Mesenchymal stem cell (in vitro differentiated cells and primary cell): ENCODE measurements around the gene FBXO22.
"Not testable (repeated sequence)": the region's sequence is repeated elsewhere in the genome, so short reads cannot be mapped to it uniquely, and the experiment has no call there.

Experiments used
- DNase-seq: peaks from one replicate; pipeline ENCODE4 v3.0.0-alpha.2; 2013
- H2AFZ ChIP-seq: one replicate; pipeline ENCODE4 v1.6.1; 2013; ENCODE audit warnings: low read depth, mild to moderate bottlenecking, control low read depth, inconsistent platforms, low read length, moderate library complexity
- H2AK5ac ChIP-seq: 2 replicates; pipeline ENCODE4 v1.6.1; 2013; ENCODE audit warnings: low read length, moderate library complexity, mild to moderate bottlenecking, inconsistent platforms; ENCODE audit not compliant: severe bottlenecking
- H2BK120ac ChIP-seq: one replicate; pipeline ENCODE4 v1.6.1; 2013; ENCODE audit warnings: low read depth, mild to moderate bottlenecking, inconsistent platforms, low read length, moderate library complexity
- H2BK12ac ChIP-seq, 2 experiments: one replicate each; pipeline ENCODE4 v1.6.1; 2013; ENCODE audit warnings: inconsistent platforms in 2 of 2, low read length in 2 of 2, mild to moderate bottlenecking in 2 of 2, moderate library complexity in 2 of 2, control low read depth in 1 of 2
- H2BK15ac ChIP-seq: one replicate; pipeline ENCODE4 v1.6.1; 2013; ENCODE audit warnings: mild to moderate bottlenecking, low read depth, inconsistent platforms; ENCODE audit not compliant: poor library complexity, severe bottlenecking
- H2BK5ac ChIP-seq: 2 replicates; pipeline ENCODE4 v1.6.1; 2013; ENCODE audit warnings: low read depth, mild to moderate bottlenecking, low read length, control low read depth, inconsistent platforms; ENCODE audit not compliant: poor library complexity, severe bottlenecking
- H3K14ac ChIP-seq, 2 experiments: one replicate each; pipeline ENCODE4 v1.6.1; 2013; ENCODE audit warnings: inconsistent platforms in 2 of 2, low read length in 2 of 2, control low read depth in 1 of 2, mild to moderate bottlenecking in 1 of 2, moderate library complexity in 1 of 2
- H3K18ac ChIP-seq, 2 experiments: one replicate each; pipeline ENCODE4 v1.6.1; 2013; ENCODE audit warnings: inconsistent platforms in 2 of 2, low read length in 2 of 2, control low read depth in 1 of 2, low read depth in 1 of 2, mild to moderate bottlenecking in 1 of 2
- H3K23ac ChIP-seq, 2 experiments: one replicate each; pipeline ENCODE4 v1.6.1; 2013; ENCODE audit warnings: inconsistent platforms in 2 of 2, low read length in 2 of 2, mild to moderate bottlenecking in 2 of 2, moderate library complexity in 2 of 2, control low read depth in 1 of 2
- H3K27ac ChIP-seq: 2 replicates; pipeline ENCODE4 v1.5.1; 2013; ENCODE audit warnings: mild to moderate bottlenecking, moderate library complexity, low read length, control low read depth, inconsistent platforms; ENCODE audit not compliant: poor library complexity, severe bottlenecking
- H3K27me3 ChIP-seq, 2 experiments: 2 replicates each; pipeline versions ENCODE4 v1.6.1 to v1.7.0; 2013; ENCODE audit warnings: low read length in 2 of 2, mild to moderate bottlenecking in 2 of 2, moderate library complexity in 2 of 2, control low read depth in 1 of 2, inconsistent platforms in 1 of 2; ENCODE audit not compliant: control insufficient read depth in 1 of 2, insufficient read depth in 1 of 2
- H3K36me3 ChIP-seq, 2 experiments: 2 replicates each; pipeline versions ENCODE4 v1.6.1 to v1.7.0; 2013; ENCODE audit warnings: low read length in 2 of 2, control low read depth in 1 of 2, inconsistent platforms in 1 of 2, low read depth in 1 of 2, mild to moderate bottlenecking in 1 of 2; ENCODE audit not compliant: insufficient read depth in 2 of 2, control insufficient read depth in 1 of 2
- H3K4ac ChIP-seq, 2 experiments: one replicate each; pipeline ENCODE4 v1.6.1; 2013; ENCODE audit warnings: inconsistent platforms in 2 of 2, low read length in 2 of 2, mild to moderate bottlenecking in 2 of 2, moderate library complexity in 2 of 2, control low read depth in 1 of 2, low read depth in 1 of 2
- H3K4me1 ChIP-seq: 2 replicates; pipeline ENCODE4 v1.6.1; 2013; ENCODE audit warnings: low read depth, low read length, control low read depth; ENCODE audit not compliant: control insufficient read depth, insufficient read depth
- H3K4me2 ChIP-seq: 2 replicates; pipeline ENCODE4 v1.6.1; 2013; ENCODE audit warnings: low read length, mild to moderate bottlenecking, inconsistent platforms; ENCODE audit not compliant: poor library complexity, severe bottlenecking
- H3K4me3 ChIP-seq, 2 experiments: 2 replicates each; pipeline versions ENCODE4 v1.5.1 to v1.7.0; 2013; ENCODE audit warnings: low read length in 2 of 2, mild to moderate bottlenecking in 2 of 2, control low read depth in 1 of 2, low read depth in 1 of 2; ENCODE audit not compliant: insufficient read depth in 1 of 2
- H3K79me1 ChIP-seq: replicated peaks from 2 replicates; pipeline ENCODE4 v1.6.1; 2013; ENCODE audit warnings: mild to moderate bottlenecking, control low read depth, low read length, inconsistent platforms; ENCODE audit not compliant: poor library complexity, severe bottlenecking
- H3K9ac ChIP-seq: 2 replicates; pipeline ENCODE4 v1.7.0; 2013; ENCODE audit warnings: mild to moderate bottlenecking, low read length, moderate library complexity
- H3K9me3 ChIP-seq: 2 replicates; pipeline ENCODE4 v1.7.0; 2013; ENCODE audit warnings: mild to moderate bottlenecking, low read length; ENCODE audit not compliant: control insufficient read depth
- H4K8ac ChIP-seq: one replicate; pipeline ENCODE4 v1.6.1; 2013; ENCODE audit warnings: inconsistent platforms, mild to moderate bottlenecking, low read length, moderate library complexity
- H4K91ac ChIP-seq: one replicate; pipeline ENCODE4 v1.6.1; 2013; ENCODE audit warnings: mild to moderate bottlenecking, low read length, inconsistent platforms
- WGBS: methylation state at CpG from one replicate; pipeline ENCODE4 v1.1.7; 2013; ENCODE audit warnings: mixed read lengths; 5-methylcytosine and 5-hydroxymethylcytosine counted together

The FBXO22 gene

DNA sequence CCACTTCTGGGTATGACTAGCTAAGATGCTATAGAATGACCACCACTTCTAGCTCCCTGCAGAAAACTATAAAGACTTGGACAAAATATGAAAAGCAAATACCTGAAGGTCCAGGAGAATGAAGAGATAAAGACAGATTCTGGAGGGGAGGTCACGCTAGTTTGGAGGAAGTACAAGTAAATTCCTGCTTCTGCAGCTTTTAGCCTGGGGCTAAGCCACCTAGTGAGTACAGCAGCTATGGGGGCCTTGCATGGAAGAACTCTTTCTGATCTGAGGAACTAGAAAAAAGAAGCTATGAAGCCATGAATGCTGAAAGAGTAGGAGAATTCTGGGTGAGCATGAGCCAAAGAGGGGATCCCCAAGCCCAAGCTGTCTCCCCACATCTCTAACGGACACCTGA, 78.8 kb downstream of the FBXO22 start:
- no peak overlapping the region for H2BK15ac ChIP-seq
- no peak overlapping the region for H4K8ac ChIP-seq
- H3K27me3 ChIP-seq = peaks cover 0 to 5% of the 10 kb centered on the region in 2 experiments
- no peak overlapping the region for H2AK5ac ChIP-seq
- no peak overlapping the region for H3K4ac ChIP-seq
- no peak overlapping the region for H3K27ac ChIP-seq
- H3K4me3 ChIP-seq = no peak overlapping the region
- H3K23ac ChIP-seq = no peak overlapping the region
- no peak overlapping the region for H3K9ac ChIP-seq
- no peak overlapping the region for H2AFZ ChIP-seq
- no peak overlapping the region for H2BK5ac ChIP-seq
- 90% methylated on average over 2 of the region's 2 CpGs for WGBS
- H3K18ac ChIP-seq = no peak overlapping the region
- DNase-seq = no peak
- no peak overlapping the region for H2BK12ac ChIP-seq
- H3K4me2 ChIP-seq = no peak overlapping the region
- H3K14ac ChIP-seq = no peak overlapping the region
- H3K4me1 ChIP-seq = no peaks in the 10 kb centered on the region
- H3K9me3 ChIP-seq = no peaks in the 10 kb centered on the region
- H4K91ac ChIP-seq = no peak overlapping the region
- H3K79me1 ChIP-seq = no peaks in the 10 kb centered on the region
- H3K36me3 ChIP-seq = no peaks in the 10 kb centered on the region
- H2BK120ac ChIP-seq = no peak overlapping the region

DNA sequence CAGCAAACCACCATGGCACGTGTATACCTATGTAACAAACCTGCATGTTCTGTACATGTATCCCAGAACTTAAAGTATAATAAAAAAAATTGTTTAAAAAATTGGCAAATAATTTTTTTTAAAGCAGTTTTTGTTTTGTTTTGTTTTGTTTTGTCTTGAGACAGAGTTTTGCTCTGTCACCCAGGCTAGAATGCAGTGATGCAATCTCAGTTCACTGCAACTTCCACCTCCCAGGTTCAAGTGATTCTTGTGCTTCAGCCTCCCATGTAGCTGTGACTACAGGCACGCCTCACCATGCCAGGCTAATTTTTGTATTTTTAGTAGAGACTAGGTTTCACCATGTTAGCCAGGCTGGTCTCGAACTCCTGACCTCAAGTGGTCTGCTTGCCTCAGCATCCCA, 81.0 kb downstream of the FBXO22 start:
- H3K27me3 ChIP-seq, H2BK15ac ChIP-seq, H3K4me3 ChIP-seq, H3K23ac ChIP-seq, DNase-seq, H3K9ac ChIP-seq, H3K27ac ChIP-seq, H3K4me1 ChIP-seq, H2AK5ac ChIP-seq, H4K91ac ChIP-seq, H3K79me1 ChIP-seq, H4K8ac ChIP-seq, H3K9me3 ChIP-seq, H2BK120ac ChIP-seq, H2BK5ac ChIP-seq, H3K18ac ChIP-seq, H2AFZ ChIP-seq, H2BK12ac ChIP-seq, H3K36me3 ChIP-seq, H3K14ac ChIP-seq, H3K4me2 ChIP-seq, H3K4ac ChIP-seq: not testable (repeated sequence)
- WGBS = 86% methylated on average over 2 of the region's 3 CpGs

GRCh38 chr15:75985971-75986370, 82.3 kb downstream of the FBXO22 start:
- no peak overlapping the region for H3K4me2 ChIP-seq
- H3K4me1 ChIP-seq = no peaks in the 10 kb centered on the region
- H2BK15ac ChIP-seq = no peak overlapping the region
- H3K79me1 ChIP-seq = no peaks in the 10 kb centered on the region
- WGBS = 83% methylated on average over 1 of the region's 1 CpG
- peaks cover 4% of the 10 kb centered on the region in 2 experiments for H3K27me3 ChIP-seq
- H3K14ac ChIP-seq = no peak overlapping the region
- no peak overlapping the region for H3K9ac ChIP-seq
- H3K4ac ChIP-seq = no peak overlapping the region
- DNase-seq = peak; percentile 6
- no peak overlapping the region for H4K91ac ChIP-seq
- H3K18ac ChIP-seq = no peak overlapping the region
- H2AK5ac ChIP-seq = no peak overlapping the region
- no peaks in the 10 kb centered on the region for H3K9me3 ChIP-seq
- no peak overlapping the region for H3K4me3 ChIP-seq
- no peak overlapping the region for H2BK5ac ChIP-seq
- H3K23ac ChIP-seq = no peak overlapping the region
- no peak overlapping the region for H2AFZ ChIP-seq
- H2BK120ac ChIP-seq = no peak overlapping the region
- H3K27ac ChIP-seq = no peak overlapping the region
- H3K36me3 ChIP-seq = no peaks in the 10 kb centered on the region
- no peak overlapping the region for H2BK12ac ChIP-seq
- H4K8ac ChIP-seq = no peak overlapping the region

- Histone ChIP-seq H3K4me2 (no peak overlapping the region), H3K23ac (no peak overlapping the region), H3K4me1 (no peaks in the 10 kb centered on the region), H3K9ac (no peak overlapping the region), H3K36me3 (no peaks in the 10 kb centered on the region), H3K27ac (no peak overlapping the region), H2BK5ac (no peak overlapping the region), H3K14ac (no peak overlapping the region), H3K27me3 (peaks cover 0 to 4% of the 10 kb centered on the region in 2 experiments), H3K18ac (no peak overlapping the region), H4K8ac (no peak overlapping the region), H2AK5ac (no peak overlapping the region), H3K4ac (no peak overlapping the region), H3K79me1 (no peaks in the 10 kb centered on the region), H4K91ac (no peak overlapping the region), H2BK12ac (no peak overlapping the region), H2BK120ac (no peak overlapping the region), H3K4me3 (no peak overlapping the region), H2BK15ac (no peak overlapping the region), H3K9me3 (no peaks in the 10 kb centered on the region), H2AFZ (no peak overlapping the region)
- 78% methylated on average over 2 of the region's 2 CpGs for WGBS
- DNase-seq = no peak
These were observed 85.4 kb downstream of the FBXO22 start for GRCh38 chr15:75989045-75989444.
